GM21360 (cell line): ENCODE measurements around the gene FLT4.

ENCODE experiments used
- ATAC-seq: cut with Tn5 transposase; IDR thresholded peaks from one replicate; pipeline ENCODE4 v1.9.1; 2021; ENCODE audit warnings: mild to moderate bottlenecking, moderate library complexity; ENCODE audit not compliant: unreplicated experiment

Gene FLT4

GRCh38 chr5:180594311-180595045 lies 54.9 kb downstream of the FLT4 start:
- no peak for ATAC-seq

- ATAC-seq: no peak
Measured at GRCh38 chr5:180593446-180594206, 55.8 kb downstream of the FLT4 start.

GRCh38 chr5:180592176-180592575 lies 57.2 kb downstream of the FLT4 start:
- ATAC-seq: no peak

- ATAC-seq: no peak
Measured at GRCh38 chr5:180591311-180591887, 58.0 kb downstream of the FLT4 start, which contains the start of gene SCGB3A1. TSS of gene SCGB3A1 (minus strand) at chr5:180591499. CDS start at chr5:180591462, 37 bp downstream.

- no peak for ATAC-seq
Measured at GRCh38 chr5:180590543-180591310, 58.7 kb downstream of the FLT4 start.

GRCh38 chr5:180589771-180590542 lies 59.4 kb downstream of the FLT4 start:
- ATAC-seq: no peak

- ATAC-seq: no peak
Measured at GRCh38 chr5:180586870-180587269, 62.5 kb downstream of the FLT4 start.

GRCh38 chr5:180586204-180586603 lies 63.2 kb downstream of the FLT4 start:
- ATAC-seq: no peak

- no peak for ATAC-seq
Measured at GRCh38 chr5:180583738-180584137, 65.7 kb downstream of the FLT4 start.

GRCh38 chr5:180580681-180581080 lies 68.7 kb downstream of the FLT4 start:
- ATAC-seq: no peak

GRCh38 chr5:180575571-180575970 lies 73.8 kb downstream of the FLT4 start:
- ATAC-seq: no peak

GRCh38 chr5:180568914-180569313 lies 80.5 kb downstream of the FLT4 start:
- no peak for ATAC-seq

- no peak for ATAC-seq
Measured at GRCh38 chr5:180563994-180564393, 85.4 kb downstream of the FLT4 start.

GRCh38 chr5:180558232-180558631 lies 91.2 kb downstream of the FLT4 start:
- ATAC-seq: no peak

GRCh38 chr5:180557217-180557809 lies 92.1 kb downstream of the FLT4 start:
- no peak for ATAC-seq

- no peak for ATAC-seq
Measured at GRCh38 chr5:180555168-180555921, 94.1 kb downstream of the FLT4 start.

- no peak for ATAC-seq
Measured at GRCh38 chr5:180553530-180553929, 95.9 kb downstream of the FLT4 start.
